ENCODE results near the gene MRPS23. TPM values are rescaled to one million over a fixed set of nuclear protein-coding genes. Genes with fewer than 3 reads are reported as not detected.

MRPS23 gene
- total RNA-seq, 4 donors from 2014 or later: 0.37 to 11.1 (median 6.5) TPM

DNA sequence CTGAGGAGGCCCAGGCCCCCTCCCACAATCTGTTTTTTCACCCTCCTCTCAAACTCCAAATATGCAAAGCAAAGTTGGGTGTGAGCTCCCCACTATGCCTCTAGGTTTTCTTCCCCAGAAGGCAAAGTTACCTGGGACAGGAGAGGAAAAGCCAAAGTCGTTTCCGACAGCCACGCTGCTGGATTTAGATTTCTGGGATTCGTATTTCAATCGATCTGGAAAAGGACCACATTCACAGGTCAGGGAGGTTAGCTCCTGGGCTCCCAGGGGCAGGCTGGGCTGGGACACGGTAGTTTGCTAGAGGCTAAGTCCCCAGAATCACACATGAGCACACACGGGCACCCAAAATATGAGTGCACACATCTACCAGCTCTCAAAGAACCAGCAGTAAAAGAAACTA, 21.3 kb upstream of the MRPS23 start:
- intact Hi-C loops (cut with DNase I; ENCODE audit: low total_unique reads) (no loop called here), in situ Hi-C loops (cut with MboI; ENCODE audit: low pct_ligation_motif_present in 1 of 4, low pct_unique_long_range_greater_than_20kb in 1 of 4, low sequenced_read_pairs in 3 of 4) (loop anchor here in 2 of 4 donors (25.0 kb wide), 2 partner anchors 216 to 241 kb away; partner anchors contain the start of gene DYNLL2 (in 1 of the 2))
- Histone ChIP-seq H3K27ac (no peak overlapping the region), H3K27me3 (no peaks in the 10 kb centered on the region), H3K9me3 (no peaks in the 10 kb centered on the region), H3K4me3 (no peak overlapping the region), H3K4me1 (peaks cover 49 to 63% (median 54%) of the 10 kb centered on the region in 4 donors), H3K36me3 (no peaks in the 10 kb centered on the region)
- no peak for DNase-seq
- no peak for TF ChIP-seq POLR2AphosphoS5 (IDR thresholded peaks at IDR 0.05)
- TF ChIP-seq, protein P1, sequence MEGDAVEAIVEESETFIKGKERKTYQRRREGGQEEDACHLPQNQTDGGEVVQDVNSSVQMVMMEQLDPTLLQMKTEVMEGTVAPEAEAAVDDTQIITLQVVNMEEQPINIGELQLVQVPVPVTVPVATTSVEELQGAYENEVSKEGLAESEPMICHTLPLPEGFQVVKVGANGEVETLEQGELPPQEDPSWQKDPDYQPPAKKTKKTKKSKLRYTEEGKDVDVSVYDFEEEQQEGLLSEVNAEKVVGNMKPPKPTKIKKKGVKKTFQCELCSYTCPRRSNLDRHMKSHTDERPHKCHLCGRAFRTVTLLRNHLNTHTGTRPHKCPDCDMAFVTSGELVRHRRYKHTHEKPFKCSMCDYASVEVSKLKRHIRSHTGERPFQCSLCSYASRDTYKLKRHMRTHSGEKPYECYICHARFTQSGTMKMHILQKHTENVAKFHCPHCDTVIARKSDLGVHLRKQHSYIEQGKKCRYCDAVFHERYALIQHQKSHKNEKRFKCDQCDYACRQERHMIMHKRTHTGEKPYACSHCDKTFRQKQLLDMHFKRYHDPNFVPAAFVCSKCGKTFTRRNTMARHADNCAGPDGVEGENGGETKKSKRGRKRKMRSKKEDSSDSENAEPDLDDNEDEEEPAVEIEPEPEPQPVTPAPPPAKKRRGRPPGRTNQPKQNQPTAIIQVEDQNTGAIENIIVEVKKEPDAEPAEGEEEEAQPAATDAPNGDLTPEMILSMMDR (IDR thresholded peaks at IDR 0.05): no peak
- no peak for TF ChIP-seq EP300 (IDR thresholded peaks at IDR 0.05; ENCODE audit: low read depth)
- no peak for TF ChIP-seq POLR2A (IDR thresholded peaks at IDR 0.05)
- 81 to 100% methylated on average over 4 to 7 of the region's 7 CpGs for WGBS, 2 donors (ENCODE audit: low coverage in 1 of 2)

DNA sequence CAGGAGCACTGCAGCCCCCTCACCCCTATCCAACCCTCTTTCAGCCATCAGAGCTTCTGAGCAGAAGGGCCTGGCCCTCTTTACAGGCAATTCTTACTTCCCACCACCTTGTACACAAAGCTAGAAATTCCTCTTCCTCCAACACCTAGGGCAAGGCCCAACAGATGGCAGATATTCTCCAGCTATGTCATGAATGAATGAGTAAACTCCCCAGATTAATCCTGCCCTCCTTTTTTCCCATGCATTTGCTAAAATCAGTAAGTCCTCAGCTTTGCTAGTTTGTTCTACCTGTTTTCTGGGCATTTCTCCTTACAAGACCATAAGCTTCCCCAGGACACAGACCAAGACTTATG, 20.4 kb upstream of the MRPS23 start:
- in situ Hi-C loops (cut with MboI; ENCODE audit: low pct_ligation_motif_present in 1 of 4, low pct_unique_long_range_greater_than_20kb in 1 of 4, low sequenced_read_pairs in 3 of 4) (loop anchor here in 2 of 4 donors (25.0 kb wide), 2 partner anchors 217 to 242 kb away; partner anchors contain the start of gene DYNLL2 (in 1 of the 2)), intact Hi-C loops (cut with DNase I; ENCODE audit: low total_unique reads) (no loop called here)
- DNase-seq: no peak
- TF ChIP-seq EP300 (IDR thresholded peaks at IDR 0.05; ENCODE audit: low read depth): no peak
- Histone ChIP-seq H3K4me3 (no peak overlapping the region), H3K36me3 (no peaks in the 10 kb centered on the region), H3K27me3 (no peaks in the 10 kb centered on the region), H3K4me1 (peaks cover 41 to 56% (median 46%) of the 10 kb centered on the region in 4 donors), H3K27ac (peak overlapping the region in 3 of 4 donors; percentile 78 to 92 (median 83)), H3K9me3 (no peaks in the 10 kb centered on the region)

DNA sequence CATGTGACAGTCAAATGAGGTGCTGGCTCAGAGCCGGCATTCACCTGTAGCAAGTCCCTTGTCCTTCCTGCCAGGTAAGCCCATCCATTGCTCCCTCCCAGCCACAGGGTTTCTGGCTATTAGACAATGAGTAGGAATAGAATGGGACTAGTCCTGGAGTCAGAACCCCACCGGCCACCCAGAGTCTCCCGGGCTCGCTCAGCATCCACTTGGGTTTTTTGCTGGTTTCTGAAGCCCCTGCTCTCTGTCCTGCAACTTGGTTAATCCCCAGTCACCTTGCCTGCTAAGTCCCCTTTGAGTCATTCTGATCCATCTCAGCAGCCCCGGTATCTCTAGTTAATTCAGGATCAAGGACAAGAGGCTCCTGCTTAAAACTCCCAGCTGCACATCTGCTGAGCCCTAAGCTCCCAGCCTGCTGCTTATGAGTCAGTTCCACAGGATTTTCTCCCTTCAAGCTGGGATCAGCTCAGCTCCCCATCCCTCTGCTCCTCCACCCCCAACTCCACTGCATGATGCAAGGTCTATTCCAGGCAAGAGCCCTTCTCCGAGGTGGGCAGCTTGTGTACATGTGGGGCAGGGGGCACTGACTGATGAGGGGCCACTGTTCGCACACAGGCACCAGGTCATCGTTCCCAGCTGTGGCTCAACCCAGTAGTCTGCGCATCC, 19.9 kb upstream of the MRPS23 start:
- no peak for DNase-seq
- in situ Hi-C loops (cut with MboI; ENCODE audit: low pct_ligation_motif_present in 1 of 4, low pct_unique_long_range_greater_than_20kb in 1 of 4, low sequenced_read_pairs in 3 of 4): loop anchor here in 2 of 4 donors (25.0 kb wide), 2 partner anchors 218 to 243 kb away; partner anchors contain the start of gene DYNLL2 (in 1 of the 2)
- no peak for TF ChIP-seq POLR2A (IDR thresholded peaks at IDR 0.05)
- TF ChIP-seq, protein P1 (IDR thresholded peaks at IDR 0.05): no peak
- no peak for TF ChIP-seq POLR2AphosphoS5 (IDR thresholded peaks at IDR 0.05)
- no peak for TF ChIP-seq EP300 (IDR thresholded peaks at IDR 0.05; ENCODE audit: low read depth)
- Histone ChIP-seq H3K36me3 (no peaks in the 10 kb centered on the region), H3K27me3 (no peaks in the 10 kb centered on the region), H3K27ac (peak overlapping the region; percentile 78 to 92 (median 84)), H3K9me3 (no peaks in the 10 kb centered on the region), H3K4me3 (no peak overlapping the region), H3K4me1 (peaks cover 36 to 51% (median 41%) of the 10 kb centered on the region in 4 donors)
- intact Hi-C loops (cut with DNase I; ENCODE audit: low total_unique reads): no loop called here
- 91 to 100% methylated on average over 1 to 9 of the region's 9 CpGs for WGBS, 2 donors (ENCODE audit: low coverage in 1 of 2)

DNA sequence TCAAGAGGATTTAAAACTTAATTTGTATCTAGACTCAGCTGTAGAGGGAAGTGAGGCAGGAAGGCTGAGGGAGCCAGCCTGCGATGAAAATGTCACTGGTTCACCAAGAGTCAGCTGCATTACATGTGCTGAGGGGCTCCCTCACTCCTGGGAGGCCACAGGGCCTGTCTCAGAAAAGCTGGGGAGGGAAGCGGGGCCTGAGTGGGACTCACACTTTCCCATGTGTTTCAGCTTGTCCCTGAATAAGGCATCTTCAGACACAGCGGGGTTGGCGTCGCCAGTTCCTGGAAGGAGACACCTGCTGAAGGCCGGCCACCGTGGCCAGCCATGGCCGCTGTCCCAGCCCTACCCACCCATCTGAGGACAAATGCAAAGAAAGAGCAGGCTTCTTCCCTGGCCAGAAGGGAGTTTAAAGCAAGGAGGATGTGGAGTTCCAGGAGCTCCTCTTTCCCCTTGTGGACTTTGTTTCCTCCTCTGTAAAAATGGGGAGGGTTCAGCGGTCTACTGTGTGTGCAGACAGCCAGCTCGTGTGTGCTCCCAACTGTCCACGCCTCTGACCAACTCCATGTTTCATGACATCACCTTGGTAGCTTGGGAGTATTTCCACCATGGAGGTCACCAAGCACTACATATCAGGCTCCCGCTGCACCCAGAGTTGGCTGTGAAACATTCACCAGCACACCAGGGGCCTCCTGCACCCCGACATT, 19.2 kb upstream of the MRPS23 start:
- 57 to 80% methylated on average over 2 to 13 of the region's 13 CpGs for WGBS, 2 donors (ENCODE audit: low coverage in 1 of 2)
- H3K27ac ChIP-seq: peak overlapping the region; percentile 78 to 92 (median 84)
- H3K27me3 ChIP-seq: no peaks in the 10 kb centered on the region
- H3K4me1 ChIP-seq: peaks cover 29 to 44% (median 34%) of the 10 kb centered on the region in 4 donors
- in situ Hi-C loops (cut with MboI; ENCODE audit: low pct_ligation_motif_present in 1 of 4, low pct_unique_long_range_greater_than_20kb in 1 of 4, low sequenced_read_pairs in 3 of 4) (loop anchor here in 2 of 4 donors (25.0 kb wide), 2 partner anchors 218 to 243 kb away; partner anchors contain the start of gene DYNLL2 (in 1 of the 2)), intact Hi-C loops (cut with DNase I; ENCODE audit: low total_unique reads) (no loop called here)
- no peak for TF ChIP-seq EP300 (IDR thresholded peaks at IDR 0.05; ENCODE audit: low read depth)
- TF ChIP-seq, protein P1 (IDR thresholded peaks at IDR 0.05): no peak
- no peak for TF ChIP-seq POLR2A (IDR thresholded peaks at IDR 0.05)
- no peak for TF ChIP-seq POLR2AphosphoS5 (IDR thresholded peaks at IDR 0.05)
- H3K36me3 ChIP-seq: no peaks in the 10 kb centered on the region
- DNase-seq: no peak
- no peaks in the 10 kb centered on the region for H3K9me3 ChIP-seq
- H3K4me3 ChIP-seq: no peak overlapping the region

Data from transverse colon (tissue), 4 donors.